Measurements from ENCODE around the gene PXYLP1. TPM values are rescaled to one million over a fixed set of nuclear protein-coding genes. Genes with fewer than 3 reads are reported as not detected.

PXYLP1 gene
- total and polyA plus RNA-seq, 2 experiments from 2014 or later = 15.8 to 18.7 TPM

GRCh38 chr3:141216975-141217374, 14.7 kb upstream of the PXYLP1 start:
- H3F3A ChIP-seq (ENCODE audit: insufficient read depth) = no peaks in the 10 kb centered on the region
- H3K9me3 ChIP-seq (ENCODE audit: low read depth) = no peaks in the 10 kb centered on the region
- H3K27me3 ChIP-seq (replicated peaks; ENCODE audit: insufficient read depth) = peaks cover 8% of the 10 kb centered on the region
- H3K9ac ChIP-seq = no peak overlapping the region
- in situ Hi-C loops (cut with MboI) = no loop called here
- H2AFZ ChIP-seq = no peak overlapping the region
- H3K4me2 ChIP-seq (ENCODE audit: unreplicated experiment) = no peak overlapping the region
- no peak overlapping the region for H3K4me3 ChIP-seq
- no peaks in the 10 kb centered on the region for H3K9me2 ChIP-seq (ENCODE audit: insufficient read depth)
- DNase-seq = no peak
- WGBS, 2 experiments (ENCODE audit: low coverage in 1 of 2, low lambda C conversion rate in 2 of 2, missing lambda C conversion rate in 2 of 2) = 49 to 65% methylated on average over 2 of the region's 2 CpGs
- H3K36me3 ChIP-seq (ENCODE audit: low read depth) = no peaks in the 10 kb centered on the region
- H4K20me1 ChIP-seq (ENCODE audit: insufficient read depth) = no peaks in the 10 kb centered on the region
- H3K79me2 ChIP-seq (ENCODE audit: insufficient read depth) = no peaks in the 10 kb centered on the region
- no peaks in the 10 kb centered on the region for H3K4me1 ChIP-seq (ENCODE audit: insufficient read depth)
- H3K27ac ChIP-seq = no peak overlapping the region
- TF ChIP-seq EZH2phosphoT487 (IDR thresholded peaks at IDR 0.05; ENCODE audit: insufficient read depth, low read depth) (no peak), EZH2 (IDR thresholded peaks at IDR 0.05; ENCODE audit: insufficient read depth, poor library complexity, severe bottlenecking) (no peak)

GRCh38 chr3:141217389-141217788, 14.2 kb upstream of the PXYLP1 start:
- in situ Hi-C loops (cut with MboI) = no loop called here
- 41 to 48% methylated on average over 2 of the region's 2 CpGs for WGBS, 2 experiments (ENCODE audit: low coverage in 1 of 2, low lambda C conversion rate in 2 of 2, missing lambda C conversion rate in 2 of 2)
- Histone ChIP-seq H3K4me2 (ENCODE audit: unreplicated experiment) (no peak overlapping the region), H3K9me3 (ENCODE audit: low read depth) (no peaks in the 10 kb centered on the region), H3K4me1 (ENCODE audit: insufficient read depth) (no peaks in the 10 kb centered on the region), H3K27me3 (replicated peaks; ENCODE audit: insufficient read depth) (peaks cover 8% of the 10 kb centered on the region), H3K79me2 (ENCODE audit: insufficient read depth) (no peaks in the 10 kb centered on the region), H3K9me2 (ENCODE audit: insufficient read depth) (no peaks in the 10 kb centered on the region), H4K20me1 (ENCODE audit: insufficient read depth) (no peaks in the 10 kb centered on the region), H3K4me3 (no peak overlapping the region), H3K27ac (no peak overlapping the region), H3F3A (ENCODE audit: insufficient read depth) (no peaks in the 10 kb centered on the region), H3K9ac (no peak overlapping the region), H2AFZ (no peak overlapping the region), H3K36me3 (ENCODE audit: low read depth) (no peaks in the 10 kb centered on the region)
- DNase-seq = no peak
- no peak for TF ChIP-seq EZH2 (IDR thresholded peaks at IDR 0.05; ENCODE audit: insufficient read depth, poor library complexity, severe bottlenecking)
- TF ChIP-seq EZH2phosphoT487 (IDR thresholded peaks at IDR 0.05; ENCODE audit: insufficient read depth, low read depth) = no peak

GRCh38 chr3:141218162-141218835, 13.3 kb upstream of the PXYLP1 start:
- WGBS, 2 experiments (ENCODE audit: low coverage in 1 of 2, low lambda C conversion rate in 2 of 2, missing lambda C conversion rate in 2 of 2) = 40 to 45% methylated on average over 2 of the region's 2 CpGs
- peaks cover 8% of the 10 kb centered on the region for H3K27me3 ChIP-seq (replicated peaks; ENCODE audit: insufficient read depth)
- no peak overlapping the region for H3K4me3 ChIP-seq
- in situ Hi-C loops (cut with MboI) = no loop called here
- H3K36me3 ChIP-seq (ENCODE audit: low read depth) = no peaks in the 10 kb centered on the region
- H3K4me2 ChIP-seq (ENCODE audit: unreplicated experiment) = no peak overlapping the region
- no peaks in the 10 kb centered on the region for H3K9me3 ChIP-seq (ENCODE audit: low read depth)
- no peaks in the 10 kb centered on the region for H3K79me2 ChIP-seq (ENCODE audit: insufficient read depth)
- H2AFZ ChIP-seq = no peak overlapping the region
- no peaks in the 10 kb centered on the region for H3K9me2 ChIP-seq (ENCODE audit: insufficient read depth)
- no peaks in the 10 kb centered on the region for H4K20me1 ChIP-seq (ENCODE audit: insufficient read depth)
- no peak for DNase-seq
- H3K9ac ChIP-seq = no peak overlapping the region
- H3K4me1 ChIP-seq (ENCODE audit: insufficient read depth) = no peaks in the 10 kb centered on the region
- H3F3A ChIP-seq (ENCODE audit: insufficient read depth) = no peaks in the 10 kb centered on the region
- H3K27ac ChIP-seq = no peak overlapping the region
- TF ChIP-seq EZH2phosphoT487 (IDR thresholded peaks at IDR 0.05; ENCODE audit: insufficient read depth, low read depth) (no peak), EZH2 (IDR thresholded peaks at IDR 0.05; ENCODE audit: insufficient read depth, poor library complexity, severe bottlenecking) (no peak)

GRCh38 chr3:141218926-141219325, 12.7 kb upstream of the PXYLP1 start:
- 2 to 13% methylated on average over 2 of the region's 2 CpGs for WGBS, 2 experiments (ENCODE audit: low coverage in 1 of 2, low lambda C conversion rate in 2 of 2, missing lambda C conversion rate in 2 of 2)
- no peaks in the 10 kb centered on the region for H3K9me3 ChIP-seq (ENCODE audit: low read depth)
- no peaks in the 10 kb centered on the region for H3F3A ChIP-seq (ENCODE audit: insufficient read depth)
- in situ Hi-C loops (cut with MboI) = no loop called here
- H3K4me1 ChIP-seq (ENCODE audit: insufficient read depth) = no peaks in the 10 kb centered on the region
- H3K9ac ChIP-seq = no peak overlapping the region
- DNase-seq = no peak
- H3K79me2 ChIP-seq (ENCODE audit: insufficient read depth) = no peaks in the 10 kb centered on the region
- no peak for TF ChIP-seq EZH2 (IDR thresholded peaks at IDR 0.05; ENCODE audit: insufficient read depth, poor library complexity, severe bottlenecking)
- no peak for TF ChIP-seq EZH2phosphoT487 (IDR thresholded peaks at IDR 0.05; ENCODE audit: insufficient read depth, low read depth)
- H3K27ac ChIP-seq = no peak overlapping the region
- no peaks in the 10 kb centered on the region for H3K9me2 ChIP-seq (ENCODE audit: insufficient read depth)
- no peak overlapping the region for H2AFZ ChIP-seq
- H3K27me3 ChIP-seq (replicated peaks; ENCODE audit: insufficient read depth) = peaks cover 8% of the 10 kb centered on the region
- H3K4me2 ChIP-seq (ENCODE audit: unreplicated experiment) = no peak overlapping the region
- no peak overlapping the region for H3K4me3 ChIP-seq
- no peaks in the 10 kb centered on the region for H4K20me1 ChIP-seq (ENCODE audit: insufficient read depth)
- H3K36me3 ChIP-seq (ENCODE audit: low read depth) = no peaks in the 10 kb centered on the region

Measured in GM23248 (cell line).